Right lobe of liver (tissue), 4 donors: ENCODE measurements around the gene TMEM272.

Experiments
- CTCF ChIP-seq, 4 donors: fragments of 200-600 bp in 3 of 4; fragments of 450-650 bp in 1 of 4; IDR thresholded peaks; one replicate each; pipeline versions ENCODE4 v1.5.1 to v1.8.0; 2016 to 2022; ENCODE audit warnings: antibody characterized with exemption in 4 of 4, mild to moderate bottlenecking in 2 of 4
- POLR2A ChIP-seq: fragments of 450-650 bp; IDR thresholded peaks from one replicate; pipeline ENCODE4 v1.6.1; 2017; ENCODE audit warnings: antibody characterized with exemption, mild to moderate bottlenecking
- donor health status: DM: no; HTN: no; CAD: no.
- donor health status: DM: no; HTN: no; CAD: no.
- donor health status: DM: no; HTN: yes; CAD: no.

- TF ChIP-seq CTCF (IDR thresholded peaks at IDR 0.05) (no peak), POLR2A (no peak)
Measured at GRCh38 chr13:51823863-51824262, 21.1 kb downstream of the TMEM272 start.
